IMR-90 (cell line): ENCODE results near the gene RDH11. TPM values are rescaled to one million over a fixed set of nuclear protein-coding genes. Genes with fewer than 3 reads are reported as not detected.

Experiments used
- ATAC-seq: fragments of 200-7000 bp; cut with Tn5 transposase; 2 replicates; pipeline ENCODE4 v1.9.1; 2020; ENCODE audit warnings: low read depth, mild to moderate bottlenecking, moderate library complexity
- BruUV-seq: library from RNA; stranded (reverse); fragments of 400-500 nt; replicated peaks from 2 replicates; lab custom pipeline; 2021; lab: Mats Ljungman, UMichigan
- CTCF ChIA-PET: fragments of 300-600 bp; formaldehyde crosslinking; extraction: SDS; loops from one replicate; lab custom pipeline; 2021; ENCODE audit warnings: antibody characterized with exemption; lab: Yijun Ruan, JAX
- POLR2A ChIA-PET: fragments of 300-600 bp; sonication (Branson Sonifier 250); formaldehyde crosslinking; loops from one replicate; lab custom pipeline; 2022; ENCODE audit warnings: antibody characterized with exemption; ENCODE audit not compliant: unreplicated experiment; lab: Charles Lee
- DNase-seq: peaks from one replicate; pipeline ENCODE4 v3.0.0; 2013
- H2AFZ ChIP-seq: replicated peaks from 2 replicates; pipeline ENCODE3; 2013; ENCODE audit warnings: low read length, mild to moderate bottlenecking; ENCODE audit not compliant: poor library complexity
- H2AK5ac ChIP-seq: 2 replicates; pipeline ENCODE4 v1.6.1; 2013; ENCODE audit warnings: low read depth, low read length, inconsistent platforms
- H2AK9ac ChIP-seq: replicated peaks from 2 replicates; pipeline ENCODE3; 2013; ENCODE audit warnings: mild to moderate bottlenecking, low read depth, low read length, moderate library complexity; ENCODE audit not compliant: poor library complexity
- H2BK120ac ChIP-seq: 2 replicates; pipeline ENCODE4 v1.6.1; 2013; ENCODE audit warnings: low read depth, low read length, inconsistent platforms
- H2BK15ac ChIP-seq: 3 replicates; pipeline ENCODE4 v1.6.1; 2013; ENCODE audit warnings: low read depth, low read length, inconsistent platforms
- H2BK20ac ChIP-seq: 2 replicates; pipeline ENCODE4 v1.6.1; 2013; ENCODE audit warnings: low read depth, mild to moderate bottlenecking, inconsistent platforms, low read length, moderate library complexity
- H2BK5ac ChIP-seq: 2 replicates; pipeline ENCODE4 v1.6.1; 2013; ENCODE audit warnings: mild to moderate bottlenecking, low read depth, low read length, inconsistent platforms; ENCODE audit not compliant: poor library complexity, severe bottlenecking
- H3K14ac ChIP-seq: replicated peaks from 2 replicates; pipeline ENCODE4 v1.6.1; 2013; ENCODE audit warnings: low read depth, low read length, inconsistent platforms
- H3K18ac ChIP-seq: 2 replicates; pipeline ENCODE4 v1.6.1; 2013; ENCODE audit warnings: low read depth, low read length, control low read depth
- H3K23ac ChIP-seq: 2 replicates; pipeline ENCODE4 v1.6.1; 2013; ENCODE audit warnings: low read depth, low read length, inconsistent platforms
- H3K27ac ChIP-seq: 2 replicates; pipeline ENCODE4 v1.5.1; 2013; ENCODE audit warnings: mild to moderate bottlenecking, control low read depth, low read length; ENCODE audit not compliant: insufficient read depth
- H3K27me3 ChIP-seq: 2 replicates; pipeline ENCODE4 v1.6.1; 2013; ENCODE audit warnings: low read length; ENCODE audit not compliant: control insufficient read depth, insufficient read depth
- H3K36me3 ChIP-seq: 2 replicates; pipeline ENCODE4 v1.6.1; 2013; ENCODE audit warnings: low read length, mixed read lengths; ENCODE audit not compliant: control insufficient read depth, insufficient read depth
- H3K4ac ChIP-seq: 2 replicates; pipeline ENCODE4 v1.6.1; 2013; ENCODE audit warnings: low read depth, low read length, inconsistent platforms
- H3K4me1 ChIP-seq: 2 replicates; pipeline ENCODE4 v1.6.1; 2013; ENCODE audit warnings: low read length, mixed read lengths; ENCODE audit not compliant: control insufficient read depth, insufficient read depth
- H3K4me2 ChIP-seq: 2 replicates; pipeline ENCODE4 v1.6.1; 2013; ENCODE audit warnings: low read depth, mild to moderate bottlenecking, control low read depth, low read length, moderate library complexity
- H3K4me3 ChIP-seq: 2 replicates; pipeline ENCODE4 v1.5.1; 2013; ENCODE audit warnings: low read depth, mild to moderate bottlenecking, control low read depth, low read length, moderate library complexity; ENCODE audit not compliant: insufficient read depth
- H3K56ac ChIP-seq: 2 replicates; pipeline ENCODE4 v1.6.1; 2013; ENCODE audit warnings: low read length, inconsistent platforms; ENCODE audit not compliant: insufficient read depth; ENCODE audit errors: extremely low read depth
- H3K79me1 ChIP-seq, 2 experiments: 2 replicates each; pipeline ENCODE4 v1.6.1; 2013; ENCODE audit warnings: low read length in 2 of 2, inconsistent platforms in 1 of 2, low read depth in 1 of 2
- H3K9ac ChIP-seq: 2 replicates; pipeline ENCODE4 v1.6.1; 2013; ENCODE audit warnings: low read depth, low read length, control low read depth
- H3K9me1 ChIP-seq: 2 replicates; pipeline ENCODE4 v1.6.1; 2013; ENCODE audit warnings: low read length, inconsistent platforms; ENCODE audit not compliant: insufficient read depth
- H3K9me3 ChIP-seq: 2 replicates; pipeline ENCODE4 v1.6.1; 2013; ENCODE audit warnings: low read length; ENCODE audit not compliant: control insufficient read depth, insufficient read depth
- H4K20me1 ChIP-seq: 2 replicates; pipeline ENCODE4 v1.6.1; 2013; ENCODE audit warnings: low read length, inconsistent platforms; ENCODE audit not compliant: insufficient read depth
- H4K5ac ChIP-seq: 2 replicates; pipeline ENCODE4 v1.6.1; 2013; ENCODE audit warnings: mild to moderate bottlenecking, low read depth, low read length, control low read depth
- H4K8ac ChIP-seq, 2 experiments: 2 replicates each; pipeline ENCODE4 v1.6.1; 2013; ENCODE audit warnings: low read depth in 2 of 2, low read length in 2 of 2, control low read depth in 1 of 2, inconsistent platforms in 1 of 2
- H4K91ac ChIP-seq: 2 replicates; pipeline ENCODE4 v1.6.1; 2013; ENCODE audit warnings: low read depth, low read length, inconsistent platforms; ENCODE audit not compliant: insufficient read depth
- BHLHE40 ChIP-seq: fragments of 150-350 bp; IDR thresholded peaks from 2 replicates; pipeline ENCODE4 v1.6.1; 2016; ENCODE audit warnings: mild to moderate bottlenecking, low read depth, low read length
- ELK1 ChIP-seq: fragments of 150-350 bp; IDR thresholded peaks from 2 replicates; pipeline ENCODE4 v1.6.1; 2016; ENCODE audit warnings: low read depth, mild to moderate bottlenecking, low read length, moderate library complexity, borderline replicate concordance
- MAZ ChIP-seq: IDR thresholded peaks from 2 replicates; pipeline ENCODE4 v1.6.1; 2012; ENCODE audit warnings: low read depth, mild to moderate bottlenecking, low read length, improper control_type of control experiment, moderate library complexity, borderline replicate concordance
- RAD21 ChIP-seq: IDR thresholded peaks from 2 replicates; pipeline ENCODE4 v1.6.1; 2012; ENCODE audit warnings: low read length, improper control_type of control experiment
- WGBS, 2 experiments: methylation state at CpG; one replicate each; pipeline versions ENCODE4 v1.1.5 to v1.1.7; 2013; ENCODE audit warnings: missing lambda C conversion rate in 2 of 2; ENCODE audit not compliant: insufficient read length in 1 of 2; ENCODE audit errors: extremely low coverage in 2 of 2; 5-methylcytosine and 5-hydroxymethylcytosine counted together
- dilution Hi-C: fragments of 300-500 bp; cut with HindIII; formaldehyde crosslinking; loops from one replicate; pipeline ENCODE4 v1.14.3; 2018; ENCODE audit warnings: low sequenced_read_pairs; ENCODE audit not compliant: unreplicated experiment
- in situ Hi-C: fragments of 300-500 bp; cut with MboI; formaldehyde crosslinking; loops from 3 replicates; pipeline ENCODE4 v1.14.3; 2019; ENCODE audit warnings: low sequenced_read_pairs, inconsistent platforms, mixed read lengths
- intact Hi-C: fragments of 100-400 bp; cut with micrococcal nuclease; formaldehyde crosslinking; loops from 2 replicates; pipeline ENCODE4 v1.10.0; 2022
- polyA plus RNA-seq, 3 experiments: library from polyadenylated mRNA; depleted of rRNA; stranded (reverse); fragments of >200 nt; gene quantifications; 2 replicates each; pipeline ENCODE4 v1.2.3, GENCODE V29; 2012; ENCODE audit warnings: low replicate concordance in 1 of 3
- total RNA-seq: library from RNA; depleted of rRNA; stranded (reverse); fragments of >200 nt; gene quantifications from 2 replicates; pipeline ENCODE4 v1.2.3, GENCODE V29; 2012
- TF ChIP-seq, protein P1 (sequence below): fragments of 150-350 bp; IDR thresholded peaks from 2 replicates; pipeline ENCODE4 v1.6.1; 2017; ENCODE audit warnings: mild to moderate bottlenecking, antibody characterized with exemption, low read length, low read depth

The RDH11 gene
- total and polyA plus RNA-seq, 2 of the 4 experiments (the other 2 are of a cell fraction) = 77.3 to 149 TPM

GRCh38 chr14:67697006-67697405 lies 1.4 kb upstream of the RDH11 start:
- ChIA-PET POLR2A (no interaction called here), CTCF (interaction anchor here (1.0 kb wide), 1 partner anchor 126 kb away, joined by 3 read pairs; no protein-coding TSS in a partner anchor)
- Histone ChIP-seq H2AK5ac (no peak overlapping the region), H3K23ac (no peak overlapping the region), H4K5ac (no peak overlapping the region), H3K56ac (no peak overlapping the region), H3K14ac (no peak overlapping the region), H3K4me2 (no peak overlapping the region), H4K91ac (no peak overlapping the region), H2AFZ (no peak overlapping the region), H2BK15ac (no peak overlapping the region), H4K20me1 (peaks cover 14% of the 10 kb centered on the region; the same call in 1 of the 2 replicates), H2BK5ac (no peak overlapping the region), H2BK120ac (no peak overlapping the region), H3K36me3 (peaks cover 3% of the 10 kb centered on the region), H3K9me3 (no peaks in the 10 kb centered on the region), H3K9ac (no peak overlapping the region), H3K4ac (no peak overlapping the region), H4K8ac (no peak overlapping the region), H3K4me1 (peaks cover 4% of the 10 kb centered on the region), H2AK9ac (no peak overlapping the region), H3K18ac (no peak overlapping the region), H3K27me3 (no peaks in the 10 kb centered on the region), H3K27ac (no peak overlapping the region), H2BK20ac (no peak overlapping the region), H3K79me1 (peaks cover 13 to 27% of the 10 kb centered on the region in 2 experiments), H3K4me3 (no peak overlapping the region), H3K9me1 (peaks cover 5% of the 10 kb centered on the region; the same call in 1 of the 2 replicates)
- intact Hi-C loops (no loop called here), in situ Hi-C loops (no loop called here), dilution Hi-C loops (no loop called here)
- WGBS, 2 experiments = no CpG with 5 or more reads among the region's 4 CpGs
- ATAC-seq (no peak), DNase-seq (no peak)
- BruUV-seq = no TSS peak
- TF ChIP-seq RAD21 (no peak), MAZ (no peak), BHLHE40 (no peak), ELK1 (no peak)
- TF ChIP-seq, protein P1, sequence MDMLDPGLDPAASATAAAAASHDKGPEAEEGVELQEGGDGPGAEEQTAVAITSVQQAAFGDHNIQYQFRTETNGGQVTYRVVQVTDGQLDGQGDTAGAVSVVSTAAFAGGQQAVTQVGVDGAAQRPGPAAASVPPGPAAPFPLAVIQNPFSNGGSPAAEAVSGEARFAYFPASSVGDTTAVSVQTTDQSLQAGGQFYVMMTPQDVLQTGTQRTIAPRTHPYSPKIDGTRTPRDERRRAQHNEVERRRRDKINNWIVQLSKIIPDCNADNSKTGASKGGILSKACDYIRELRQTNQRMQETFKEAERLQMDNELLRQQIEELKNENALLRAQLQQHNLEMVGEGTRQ = no peak
